Activated CD4-positive, alpha-beta T cell treated with anti-CD3 and anti-CD28 coated beads, Interleukin-2, amount 10 ng/mL, durations not matched to agents 7 days and 5 days (primary cell): Measurements from ENCODE around the gene MAJIN. TPM values are rescaled to one million over a fixed set of nuclear protein-coding genes. Genes with fewer than 3 reads are reported as not detected.

Experiments
- CTCF ChIA-PET: fragments of 350-600 bp; sonication (Branson Sonifier 250); formaldehyde crosslinking; loops from one replicate; lab custom pipeline; 2021; ENCODE audit warnings: antibody characterized with exemption; lab: Charles Lee
- POLR2A ChIA-PET: fragments of 350-600 bp; sonication (Branson Sonifier 250); formaldehyde crosslinking; loops from one replicate; lab custom pipeline; 2021; ENCODE audit warnings: antibody characterized with exemption; lab: Charles Lee
- DNase-seq: peaks from one replicate; pipeline ENCODE4 v3.0.0-alpha.2; 2020
- H3K27ac Mint-ChIP-seq: one replicate; pipeline ENCODE4 v1.8.0; 2021; ENCODE audit warnings: mild to moderate bottlenecking, moderate library complexity, mixed read lengths
- H3K27me3 Mint-ChIP-seq: one replicate; pipeline ENCODE4 v1.8.0; 2021; ENCODE audit warnings: mixed read lengths
- H3K36me3 Mint-ChIP-seq: one replicate; pipeline ENCODE4 v1.8.0; 2021; ENCODE audit warnings: low read depth, mixed read lengths
- H3K4me1 Mint-ChIP-seq: one replicate; pipeline ENCODE4 v1.8.0; 2021; ENCODE audit warnings: mixed read lengths
- H3K4me3 Mint-ChIP-seq: one replicate; pipeline ENCODE4 v1.8.0; 2021; ENCODE audit warnings: mild to moderate bottlenecking, moderate library complexity, mixed read lengths
- H3K9me3 Mint-ChIP-seq: one replicate; pipeline ENCODE4 v1.8.0; 2021; ENCODE audit warnings: mixed read lengths
- total RNA-seq, 2 experiments: library from RNA; stranded (reverse); gene quantifications; one replicate each; pipeline ENCODE4 v1.2.3, GENCODE V29; 2021

The MAJIN gene
- total RNA-seq, 2 experiments from 2014 or later = 0.20 to 0.54 TPM

GRCh38 chr11:64903291-64903833, 68.5 kb downstream of the MAJIN start:
- POLR2A ChIA-PET = no interaction called here
- Mint-ChIP-seq H3K4me3 (no peak overlapping the region), H3K27ac (no peak overlapping the region), H3K36me3 (peaks cover 28% of the 10 kb centered on the region), H3K9me3 (no peaks in the 10 kb centered on the region), H3K27me3 (no peaks in the 10 kb centered on the region), H3K4me1 (peaks cover 11% of the 10 kb centered on the region)
- no peak for DNase-seq
- CTCF ChIA-PET = interaction anchor here (0.8 to 1.6 kb wide), 2 partner anchors 15 to 30 kb away, joined by 4 to 5 read pairs; no protein-coding TSS in a partner anchor

GRCh38 chr11:64902102-64902900, 69.6 kb downstream of the MAJIN start:
- ChIA-PET POLR2A (no interaction called here), CTCF (interaction anchor here (1.0 kb wide), 1 partner anchor 14 kb away, joined by 4 read pairs; no protein-coding TSS in a partner anchor)
- no peak overlapping the region for H3K27ac Mint-ChIP-seq

GRCh38 chr11:64900774-64901173, 71.1 kb downstream of the MAJIN start:
- Mint-ChIP-seq H3K27me3 (no peaks in the 10 kb centered on the region), H3K4me3 (no peak overlapping the region), H3K4me1 (peaks cover 11% of the 10 kb centered on the region), H3K36me3 (peaks cover 24% of the 10 kb centered on the region), H3K27ac (no peak overlapping the region), H3K9me3 (no peaks in the 10 kb centered on the region)
- DNase-seq = no peak
- CTCF ChIA-PET = interaction anchor here (1.1 to 29.3 kb wide), 5 partner anchors 10 to 46 kb away, joined by 4 to 732 read pairs (median 5); partner anchors contain the start of gene CDC42BPG
- POLR2A ChIA-PET = interaction anchor here (0.6 kb wide), 1 partner anchor 153 kb away, joined by 5 read pairs; no protein-coding TSS in a partner anchor

More at GRCh38 chr11:64902102-64902900, 69.6 kb downstream of the MAJIN start:
- no peak overlapping the region for H3K4me3 Mint-ChIP-seq
- peaks cover 24% of the 10 kb centered on the region for H3K36me3 Mint-ChIP-seq
- H3K27me3 Mint-ChIP-seq = no peaks in the 10 kb centered on the region
- H3K4me1 Mint-ChIP-seq = peaks cover 11% of the 10 kb centered on the region
- no peaks in the 10 kb centered on the region for H3K9me3 Mint-ChIP-seq
- no peak for DNase-seq

GRCh38 chr11:64900263-64900678, 71.6 kb downstream of the MAJIN start:
- POLR2A ChIA-PET = interaction anchor here (0.6 kb wide), 1 partner anchor 153 kb away, joined by 5 read pairs; no protein-coding TSS in a partner anchor
- DNase-seq = peak; percentile 55
- no peaks in the 10 kb centered on the region for H3K27me3 Mint-ChIP-seq
- peak overlapping the region; percentile 4 for H3K27ac Mint-ChIP-seq
- H3K4me1 Mint-ChIP-seq = peaks cover 11% of the 10 kb centered on the region
- peaks cover 19% of the 10 kb centered on the region for H3K36me3 Mint-ChIP-seq
- no peaks in the 10 kb centered on the region for H3K9me3 Mint-ChIP-seq
- H3K4me3 Mint-ChIP-seq = no peak overlapping the region
- CTCF ChIA-PET = interaction anchor here (0.9 to 29.3 kb wide), 6 partner anchors 9 to 45 kb away, joined by 4 to 732 read pairs (median 5); partner anchors contain the start of gene CDC42BPG

GRCh38 chr11:64898541-64898940, 73.4 kb downstream of the MAJIN start:
- H3K9me3 Mint-ChIP-seq = no peaks in the 10 kb centered on the region
- POLR2A ChIA-PET = no interaction called here
- no peaks in the 10 kb centered on the region for H3K27me3 Mint-ChIP-seq
- peaks cover 16% of the 10 kb centered on the region for H3K4me1 Mint-ChIP-seq
- H3K4me3 Mint-ChIP-seq = no peak overlapping the region
- H3K36me3 Mint-ChIP-seq = peaks cover 21% of the 10 kb centered on the region
- DNase-seq = no peak
- no peak overlapping the region for H3K27ac Mint-ChIP-seq
- CTCF ChIA-PET = interaction anchor here (1.1 to 29.3 kb wide), 5 partner anchors 9 to 69 kb away, joined by 3 to 732 read pairs (median 4); partner anchors contain the start of gene CDC42BPG

- Mint-ChIP-seq H3K4me3 (no peak overlapping the region), H3K27ac (no peak overlapping the region), H3K4me1 (peaks cover 16% of the 10 kb centered on the region), H3K36me3 (peaks cover 21% of the 10 kb centered on the region), H3K9me3 (no peaks in the 10 kb centered on the region), H3K27me3 (no peaks in the 10 kb centered on the region)
- ChIA-PET POLR2A (no interaction called here), CTCF (interaction anchor here (1.1 to 29.3 kb wide), 6 partner anchors 9 to 69 kb away, joined by 3 to 732 read pairs (median 4); partner anchors contain the start of gene CDC42BPG)
- no peak for DNase-seq
Measured at GRCh38 chr11:64898076-64898445, 73.8 kb downstream of the MAJIN start.

- ChIA-PET CTCF (interaction anchor here (0.6 to 29.3 kb wide), 8 partner anchors 8 to 343 kb away, joined by 3 to 732 read pairs (median 4); partner anchors contain the start of gene CDC42BPG), POLR2A (no interaction called here)
- Mint-ChIP-seq H3K4me1 (peaks cover 16% of the 10 kb centered on the region), H3K4me3 (no peak overlapping the region), H3K9me3 (no peaks in the 10 kb centered on the region), H3K27me3 (no peaks in the 10 kb centered on the region), H3K36me3 (peaks cover 21% of the 10 kb centered on the region), H3K27ac (no peak overlapping the region)
- DNase-seq = no peak
Measured at GRCh38 chr11:64897381-64898075, 74.4 kb downstream of the MAJIN start.

GRCh38 chr11:64896448-64897022, 75.4 kb downstream of the MAJIN start:
- Mint-ChIP-seq H3K4me3 (no peak overlapping the region), H3K27me3 (no peaks in the 10 kb centered on the region), H3K9me3 (no peaks in the 10 kb centered on the region), H3K36me3 (peaks cover 16% of the 10 kb centered on the region), H3K27ac (no peak overlapping the region), H3K4me1 (peaks cover 16% of the 10 kb centered on the region)
- no peak for DNase-seq
- ChIA-PET POLR2A (no interaction called here), CTCF (interaction anchor here (1.0 to 29.3 kb wide), 5 partner anchors 9 to 42 kb away, joined by 3 to 732 read pairs (median 4); partner anchors contain the start of gene CDC42BPG)

- H3K36me3 Mint-ChIP-seq = peaks cover 8% of the 10 kb centered on the region
- no peak overlapping the region for H3K27ac Mint-ChIP-seq
- H3K4me1 Mint-ChIP-seq = peaks cover 8% of the 10 kb centered on the region
- no peaks in the 10 kb centered on the region for H3K27me3 Mint-ChIP-seq
- CTCF ChIA-PET = interaction anchor here (0.6 to 29.3 kb wide), 5 partner anchors 10 to 61 kb away, joined by 4 to 732 read pairs (median 6); partner anchors contain the start of gene CDC42BPG
- H3K9me3 Mint-ChIP-seq = no peaks in the 10 kb centered on the region
- no peak for DNase-seq
- POLR2A ChIA-PET = no interaction called here
- no peak overlapping the region for H3K4me3 Mint-ChIP-seq
Measured at GRCh38 chr11:64894812-64895452, 77.0 kb downstream of the MAJIN start.

- no peaks in the 10 kb centered on the region for H3K27me3 Mint-ChIP-seq
- ChIA-PET POLR2A (no interaction called here), CTCF (interaction anchor here (0.7 to 29.3 kb wide), 6 partner anchors 9 to 120 kb away, joined by 3 to 732 read pairs (median 6); partner anchors contain the start of genes ARL2 and CDC42BPG)
- DNase-seq = peak; percentile 92
- H3K9me3 Mint-ChIP-seq = no peaks in the 10 kb centered on the region
- H3K4me1 Mint-ChIP-seq = peaks cover 8% of the 10 kb centered on the region
- no peak overlapping the region for H3K27ac Mint-ChIP-seq
- peaks cover 5% of the 10 kb centered on the region for H3K36me3 Mint-ChIP-seq
- no peak overlapping the region for H3K4me3 Mint-ChIP-seq
Measured at GRCh38 chr11:64894070-64894811, 77.7 kb downstream of the MAJIN start.
